IMR-90 (cell line): ENCODE results near the gene ANXA4. TPM values are rescaled to one million over a fixed set of nuclear protein-coding genes. Genes with fewer than 3 reads are reported as not detected.
"Not testable (repeated sequence)": the region's sequence is repeated elsewhere in the genome, so short reads cannot be mapped to it uniquely, and the experiment has no call there.

Experiments used
- ATAC-seq: fragments of 200-7000 bp; cut with Tn5 transposase; 2 replicates; pipeline ENCODE4 v1.9.1; 2020; ENCODE audit warnings: low read depth, mild to moderate bottlenecking, moderate library complexity
- BruUV-seq: library from RNA; stranded (reverse); fragments of 400-500 nt; replicated peaks from 2 replicates; lab custom pipeline; 2021; lab: Mats Ljungman, UMichigan
- CTCF ChIA-PET: fragments of 300-600 bp; formaldehyde crosslinking; extraction: SDS; loops from one replicate; lab custom pipeline; 2021; ENCODE audit warnings: antibody characterized with exemption; lab: Yijun Ruan, JAX
- POLR2A ChIA-PET: fragments of 300-600 bp; sonication (Branson Sonifier 250); formaldehyde crosslinking; loops from one replicate; lab custom pipeline; 2022; ENCODE audit warnings: antibody characterized with exemption; ENCODE audit not compliant: unreplicated experiment; lab: Charles Lee
- DNase-seq: peaks from one replicate; pipeline ENCODE4 v3.0.0; 2013
- H2AFZ ChIP-seq: replicated peaks from 2 replicates; pipeline ENCODE3; 2013; ENCODE audit warnings: low read length, mild to moderate bottlenecking; ENCODE audit not compliant: poor library complexity
- H2AK5ac ChIP-seq: 2 replicates; pipeline ENCODE4 v1.6.1; 2013; ENCODE audit warnings: low read depth, low read length, inconsistent platforms
- H2AK9ac ChIP-seq: replicated peaks from 2 replicates; pipeline ENCODE3; 2013; ENCODE audit warnings: mild to moderate bottlenecking, low read depth, low read length, moderate library complexity; ENCODE audit not compliant: poor library complexity
- H2BK120ac ChIP-seq: 2 replicates; pipeline ENCODE4 v1.6.1; 2013; ENCODE audit warnings: low read depth, low read length, inconsistent platforms
- H2BK15ac ChIP-seq: 3 replicates; pipeline ENCODE4 v1.6.1; 2013; ENCODE audit warnings: low read depth, low read length, inconsistent platforms
- H2BK20ac ChIP-seq: 2 replicates; pipeline ENCODE4 v1.6.1; 2013; ENCODE audit warnings: low read depth, mild to moderate bottlenecking, inconsistent platforms, low read length, moderate library complexity
- H2BK5ac ChIP-seq: 2 replicates; pipeline ENCODE4 v1.6.1; 2013; ENCODE audit warnings: mild to moderate bottlenecking, low read depth, low read length, inconsistent platforms; ENCODE audit not compliant: poor library complexity, severe bottlenecking
- H3K14ac ChIP-seq: replicated peaks from 2 replicates; pipeline ENCODE4 v1.6.1; 2013; ENCODE audit warnings: low read depth, low read length, inconsistent platforms
- H3K18ac ChIP-seq: 2 replicates; pipeline ENCODE4 v1.6.1; 2013; ENCODE audit warnings: low read depth, low read length, control low read depth
- H3K23ac ChIP-seq: 2 replicates; pipeline ENCODE4 v1.6.1; 2013; ENCODE audit warnings: low read depth, low read length, inconsistent platforms
- H3K27ac ChIP-seq: 2 replicates; pipeline ENCODE4 v1.5.1; 2013; ENCODE audit warnings: mild to moderate bottlenecking, control low read depth, low read length; ENCODE audit not compliant: insufficient read depth
- H3K27me3 ChIP-seq: 2 replicates; pipeline ENCODE4 v1.6.1; 2013; ENCODE audit warnings: low read length; ENCODE audit not compliant: control insufficient read depth, insufficient read depth
- H3K36me3 ChIP-seq: 2 replicates; pipeline ENCODE4 v1.6.1; 2013; ENCODE audit warnings: low read length, mixed read lengths; ENCODE audit not compliant: control insufficient read depth, insufficient read depth
- H3K4ac ChIP-seq: 2 replicates; pipeline ENCODE4 v1.6.1; 2013; ENCODE audit warnings: low read depth, low read length, inconsistent platforms
- H3K4me1 ChIP-seq: 2 replicates; pipeline ENCODE4 v1.6.1; 2013; ENCODE audit warnings: low read length, mixed read lengths; ENCODE audit not compliant: control insufficient read depth, insufficient read depth
- H3K4me2 ChIP-seq: 2 replicates; pipeline ENCODE4 v1.6.1; 2013; ENCODE audit warnings: low read depth, mild to moderate bottlenecking, control low read depth, low read length, moderate library complexity
- H3K4me3 ChIP-seq: 2 replicates; pipeline ENCODE4 v1.5.1; 2013; ENCODE audit warnings: low read depth, mild to moderate bottlenecking, control low read depth, low read length, moderate library complexity; ENCODE audit not compliant: insufficient read depth
- H3K56ac ChIP-seq: 2 replicates; pipeline ENCODE4 v1.6.1; 2013; ENCODE audit warnings: low read length, inconsistent platforms; ENCODE audit not compliant: insufficient read depth; ENCODE audit errors: extremely low read depth
- H3K79me1 ChIP-seq, 2 experiments: 2 replicates each; pipeline ENCODE4 v1.6.1; 2013; ENCODE audit warnings: low read length in 2 of 2, inconsistent platforms in 1 of 2, low read depth in 1 of 2
- H3K9ac ChIP-seq: 2 replicates; pipeline ENCODE4 v1.6.1; 2013; ENCODE audit warnings: low read depth, low read length, control low read depth
- H3K9me1 ChIP-seq: 2 replicates; pipeline ENCODE4 v1.6.1; 2013; ENCODE audit warnings: low read length, inconsistent platforms; ENCODE audit not compliant: insufficient read depth
- H3K9me3 ChIP-seq: 2 replicates; pipeline ENCODE4 v1.6.1; 2013; ENCODE audit warnings: low read length; ENCODE audit not compliant: control insufficient read depth, insufficient read depth
- H4K20me1 ChIP-seq: 2 replicates; pipeline ENCODE4 v1.6.1; 2013; ENCODE audit warnings: low read length, inconsistent platforms; ENCODE audit not compliant: insufficient read depth
- H4K5ac ChIP-seq: 2 replicates; pipeline ENCODE4 v1.6.1; 2013; ENCODE audit warnings: mild to moderate bottlenecking, low read depth, low read length, control low read depth
- H4K8ac ChIP-seq, 2 experiments: 2 replicates each; pipeline ENCODE4 v1.6.1; 2013; ENCODE audit warnings: low read depth in 2 of 2, low read length in 2 of 2, control low read depth in 1 of 2, inconsistent platforms in 1 of 2
- H4K91ac ChIP-seq: 2 replicates; pipeline ENCODE4 v1.6.1; 2013; ENCODE audit warnings: low read depth, low read length, inconsistent platforms; ENCODE audit not compliant: insufficient read depth
- BHLHE40 ChIP-seq: fragments of 150-350 bp; IDR thresholded peaks from 2 replicates; pipeline ENCODE4 v1.6.1; 2016; ENCODE audit warnings: mild to moderate bottlenecking, low read depth, low read length
- CEBPB ChIP-seq: IDR thresholded peaks from 2 replicates; pipeline ENCODE4 v1.6.1; 2012; ENCODE audit warnings: low read depth, low read length, improper control_type of control experiment
- CTCF ChIP-seq: conservative IDR thresholded peaks from 2 replicates; pipeline ENCODE4 v1.5.1; 2012; ENCODE audit warnings: mild to moderate bottlenecking, low read depth, low read length, improper control_type of control experiment
- NFE2L2 ChIP-seq: fragments of 150-350 bp; IDR thresholded peaks from 2 replicates; pipeline ENCODE4 v1.6.1; 2016; ENCODE audit warnings: low read depth, mild to moderate bottlenecking, low read length
- POLR2A ChIP-seq: IDR thresholded peaks from 2 replicates; pipeline ENCODE4 v1.6.1; 2012; ENCODE audit warnings: mild to moderate bottlenecking, low read depth, low read length
- RAD21 ChIP-seq: IDR thresholded peaks from 2 replicates; pipeline ENCODE4 v1.6.1; 2012; ENCODE audit warnings: low read length, improper control_type of control experiment
- WGBS, 2 experiments: methylation state at CpG; one replicate each; pipeline versions ENCODE4 v1.1.5 to v1.1.7; 2013; ENCODE audit warnings: missing lambda C conversion rate in 2 of 2; ENCODE audit not compliant: insufficient read length in 1 of 2; ENCODE audit errors: extremely low coverage in 2 of 2; 5-methylcytosine and 5-hydroxymethylcytosine counted together
- dilution Hi-C: fragments of 300-500 bp; cut with HindIII; formaldehyde crosslinking; loops from one replicate; pipeline ENCODE4 v1.14.3; 2018; ENCODE audit warnings: low sequenced_read_pairs; ENCODE audit not compliant: unreplicated experiment
- in situ Hi-C: fragments of 300-500 bp; cut with MboI; formaldehyde crosslinking; loops from 3 replicates; pipeline ENCODE4 v1.14.3; 2019; ENCODE audit warnings: low sequenced_read_pairs, inconsistent platforms, mixed read lengths
- intact Hi-C: fragments of 100-400 bp; cut with micrococcal nuclease; formaldehyde crosslinking; loops from 2 replicates; pipeline ENCODE4 v1.10.0; 2022
- polyA plus RNA-seq, 3 experiments: library from polyadenylated mRNA; depleted of rRNA; stranded (reverse); fragments of >200 nt; gene quantifications; 2 replicates each; pipeline ENCODE4 v1.2.3, GENCODE V29; 2012; ENCODE audit warnings: low replicate concordance in 1 of 3
- total RNA-seq: library from RNA; depleted of rRNA; stranded (reverse); fragments of >200 nt; gene quantifications from 2 replicates; pipeline ENCODE4 v1.2.3, GENCODE V29; 2012

ANXA4 gene
- total and polyA plus RNA-seq, 2 of the 4 experiments (the other 2 are of a cell fraction), result 22.2 to 72.0 TPM

- peak overlapping the region; percentile 3; the same call in 1 of the 2 replicates for H2AK5ac ChIP-seq
- ATAC-seq (peak; percentile 55), DNase-seq (peak; percentile 59)
- no peak overlapping the region for H4K91ac ChIP-seq
- H3K4me3 ChIP-seq, result no peak overlapping the region
- in situ Hi-C loops, result no loop called here
- H4K8ac ChIP-seq, result peak overlapping the region in 1 of 2 experiments; percentile 1; a peak in 1 of 4 replicates
- peak overlapping the region; percentile 8; the same call in 1 of the 2 replicates for H3K14ac ChIP-seq
- no peak overlapping the region for H2AK9ac ChIP-seq
- H3K9ac ChIP-seq, result no peak overlapping the region
- H3K4me1 ChIP-seq, result peaks cover 12% of the 10 kb centered on the region
- no peak overlapping the region for H2BK15ac ChIP-seq
- peaks cover 8% of the 10 kb centered on the region; the same call in 1 of the 2 replicates for H4K20me1 ChIP-seq
- H3K9me1 ChIP-seq, result peaks cover 14% of the 10 kb centered on the region
- ChIA-PET CTCF (interaction anchor here (1.2 kb wide), 1 partner anchor 48 kb away, joined by 4 read pairs; no protein-coding TSS in a partner anchor), POLR2A (no interaction called here)
- H2BK20ac ChIP-seq, result no peak overlapping the region
- no peak overlapping the region for H3K4ac ChIP-seq
- peak overlapping the region; percentile 1 for H2BK5ac ChIP-seq
- peak overlapping the region; percentile 28 for H2BK120ac ChIP-seq
- H3K27ac ChIP-seq, result no peak overlapping the region
- no peak overlapping the region for H2AFZ ChIP-seq
- no peak overlapping the region for H3K56ac ChIP-seq
- no peak overlapping the region for H3K23ac ChIP-seq
- TF ChIP-seq RAD21 (no peak), CTCF (no peak), POLR2A (no peak), NFE2L2 (no peak), BHLHE40 (no peak), CEBPB (no peak)
- H3K79me1 ChIP-seq, result peaks cover 24 to 66% of the 10 kb centered on the region in 2 experiments
- dilution Hi-C loops, result no loop called here
- intact Hi-C loops, result no loop called here
- no peaks in the 10 kb centered on the region for H3K27me3 ChIP-seq
- peak overlapping the region; percentile 51; the same call in 1 of the 2 replicates for H4K5ac ChIP-seq
- BruUV-seq, result no TSS peak
- H3K36me3 ChIP-seq, result no peaks in the 10 kb centered on the region
- no peaks in the 10 kb centered on the region; the same call in 1 of the 2 replicates for H3K9me3 ChIP-seq
- H3K18ac ChIP-seq, result peak overlapping the region; percentile 67; the same call in 1 of the 2 replicates
- H3K4me2 ChIP-seq, result peak overlapping the region; percentile 18; the same call in 1 of the 2 replicates
Measured at GRCh38 chr2:69773206-69773605, 31.3 kb downstream of the ANXA4 start.

GRCh38 chr2:69774258-69774983 is 32.5 kb downstream of the ANXA4 start:
- H4K5ac ChIP-seq, H3K4me2 ChIP-seq, H2BK20ac ChIP-seq, H2BK120ac ChIP-seq, H2AFZ ChIP-seq, intact Hi-C loops, H3K9ac ChIP-seq, H3K27me3 ChIP-seq, H4K20me1 ChIP-seq, H3K36me3 ChIP-seq, ATAC-seq, CTCF ChIA-PET, H3K4me3 ChIP-seq, H3K18ac ChIP-seq, in situ Hi-C loops, H3K9me3 ChIP-seq, DNase-seq, H2AK5ac ChIP-seq, POLR2A ChIA-PET, H2BK5ac ChIP-seq, H3K23ac ChIP-seq, H3K27ac ChIP-seq, H4K91ac ChIP-seq, H3K4ac ChIP-seq, H4K8ac ChIP-seq, BruUV-seq, H2BK15ac ChIP-seq, H3K14ac ChIP-seq, dilution Hi-C loops, H3K56ac ChIP-seq, H2AK9ac ChIP-seq: not testable (repeated sequence)
- peaks cover 12% of the 10 kb centered on the region for H3K4me1 ChIP-seq
- peaks cover 14% of the 10 kb centered on the region for H3K9me1 ChIP-seq
- WGBS, 2 experiments, result 94% methylated on average over 7 of the region's 13 CpGs; no CpG with 5 or more reads in 1 of the 2 experiments
- H3K79me1 ChIP-seq, result peaks cover 16 to 56% of the 10 kb centered on the region in 2 experiments
